ENCODE results near the gene PKIG.
A peak's percentile ranks its signal among the peaks of the same experiment; 100 is the strongest.

The PKIG gene

GRCh38 chr20:44571362-44571988 is 10.9 kb upstream of the PKIG start:
- TF ChIP-seq EZH2 (IDR thresholded peaks at IDR 0.05; ENCODE audit: borderline replicate concordance, low read depth, low read length, severe bottlenecking) (no peak), CTCF (IDR thresholded peaks at IDR 0.05; ENCODE audit: borderline replicate concordance, extremely low read depth, low read length, poor library complexity, severe bottlenecking) (no peak)
- Histone ChIP-seq H4K20me1 (ENCODE audit: insufficient read depth, low read length) (no peaks in the 10 kb centered on the region), H2AFZ (ENCODE audit: low read depth, low read length) (no peak overlapping the region), H3K36me3 (ENCODE audit: insufficient read depth, low read length) (no peaks in the 10 kb centered on the region), H3K27me3 (ENCODE audit: insufficient read depth, low read length, poor library complexity) (no peaks in the 10 kb centered on the region), H3K27ac (ENCODE audit: low read length) (peak overlapping the region; percentile 41), H3K4me1 (ENCODE audit: insufficient read depth, low read length) (peaks cover 7% of the 10 kb centered on the region), H3K9me3 (ENCODE audit: insufficient read depth, low read length, severe bottlenecking) (no peaks in the 10 kb centered on the region), H3K4me3 (ENCODE audit: low read depth in 1 of 2, low read length in 2 of 2) (no peak overlapping the region), H3K9ac (ENCODE audit: low read depth, low read length) (no peak overlapping the region), H3K79me2 (ENCODE audit: insufficient read depth, low read length) (no peaks in the 10 kb centered on the region), H3K4me2 (ENCODE audit: insufficient read depth, low read length) (no peak overlapping the region)
- peak; percentile 49 for DNase-seq
- peak; percentile 88 for ATAC-seq (ENCODE audit: insufficient read depth, low read depth)

GRCh38 chr20:44572551-44573500 is 9.6 kb upstream of the PKIG start:
- Histone ChIP-seq H3K4me3 (ENCODE audit: low read depth in 1 of 2, low read length in 2 of 2) (no peak overlapping the region), H3K36me3 (ENCODE audit: insufficient read depth, low read length) (no peaks in the 10 kb centered on the region), H3K9me3 (ENCODE audit: insufficient read depth, low read length, severe bottlenecking) (no peaks in the 10 kb centered on the region), H3K4me1 (ENCODE audit: insufficient read depth, low read length) (peaks cover 7% of the 10 kb centered on the region), H3K79me2 (ENCODE audit: insufficient read depth, low read length) (no peaks in the 10 kb centered on the region), H3K9ac (ENCODE audit: low read depth, low read length) (no peak overlapping the region), H3K27me3 (ENCODE audit: insufficient read depth, low read length, poor library complexity) (no peaks in the 10 kb centered on the region), H4K20me1 (ENCODE audit: insufficient read depth, low read length) (no peaks in the 10 kb centered on the region), H3K4me2 (ENCODE audit: insufficient read depth, low read length) (no peak overlapping the region), H3K27ac (ENCODE audit: low read length) (peak overlapping the region; percentile 4; the same call in 1 of the 2 replicates), H2AFZ (ENCODE audit: low read depth, low read length) (no peak overlapping the region; the same call in 1 of the 2 replicates)
- DNase-seq (no peak), ATAC-seq (ENCODE audit: insufficient read depth, low read depth) (no peak)
- no peak for TF ChIP-seq EZH2 (IDR thresholded peaks at IDR 0.05; ENCODE audit: borderline replicate concordance, low read depth, low read length, severe bottlenecking)
- TF ChIP-seq CTCF (IDR thresholded peaks at IDR 0.05; ENCODE audit: borderline replicate concordance, extremely low read depth, low read length, poor library complexity, severe bottlenecking): no peak

- no peak for DNase-seq
- no peak for TF ChIP-seq EZH2 (IDR thresholded peaks at IDR 0.05; ENCODE audit: borderline replicate concordance, low read depth, low read length, severe bottlenecking)
- no peak for TF ChIP-seq CTCF (IDR thresholded peaks at IDR 0.05; ENCODE audit: borderline replicate concordance, extremely low read depth, low read length, poor library complexity, severe bottlenecking)
- no peak overlapping the region for H3K27ac ChIP-seq (ENCODE audit: low read length)
- H3K4me1 ChIP-seq (ENCODE audit: insufficient read depth, low read length): peaks cover 7% of the 10 kb centered on the region
- no peak overlapping the region for H2AFZ ChIP-seq (ENCODE audit: low read depth, low read length)
- H3K9me3 ChIP-seq (ENCODE audit: insufficient read depth, low read length, severe bottlenecking): no peaks in the 10 kb centered on the region
- H3K79me2 ChIP-seq (ENCODE audit: insufficient read depth, low read length): no peaks in the 10 kb centered on the region
- H3K4me3 ChIP-seq (ENCODE audit: low read depth in 1 of 2, low read length in 2 of 2): no peak overlapping the region
- H3K9ac ChIP-seq (ENCODE audit: low read depth, low read length): no peak overlapping the region
- no peak for ATAC-seq (ENCODE audit: insufficient read depth, low read depth)
- H4K20me1 ChIP-seq (ENCODE audit: insufficient read depth, low read length): no peaks in the 10 kb centered on the region
- no peaks in the 10 kb centered on the region for H3K27me3 ChIP-seq (ENCODE audit: insufficient read depth, low read length, poor library complexity)
- no peak overlapping the region for H3K4me2 ChIP-seq (ENCODE audit: insufficient read depth, low read length)
- no peaks in the 10 kb centered on the region for H3K36me3 ChIP-seq (ENCODE audit: insufficient read depth, low read length)
Measured at GRCh38 chr20:44573501-44573869, 8.9 kb upstream of the PKIG start.
